Tibial nerve (tissue), 4 donors: ENCODE measurements around the gene VWC2. TPM values are rescaled to one million over a fixed set of nuclear protein-coding genes. Genes with fewer than 3 reads are reported as not detected.
"Not testable (repeated sequence)": the region's sequence is repeated elsewhere in the genome, so short reads cannot be mapped to it uniquely, and the experiment has no call there.

ENCODE experiments used
- DNase-seq, 2 donors: peaks; one replicate each; pipeline ENCODE4 v3.0.0-alpha.2; 2019; ENCODE audit warnings: low spot score in 2 of 2
- H3K27ac ChIP-seq, 4 donors: fragments of 200-600 bp; sonication (generic) in 3 of 4; one replicate each; pipeline ENCODE4 v1.5.1; 2017 to 2019; ENCODE audit warnings: mild to moderate bottlenecking in 1 of 4
- H3K27me3 ChIP-seq, 2 donors: fragments of 200-600 bp; sonication (generic) in 1 of 2; one replicate each; pipeline versions ENCODE4 v1.5.1 to v1.6.0; 2017 to 2019
- H3K36me3 ChIP-seq, 3 donors: fragments of 200-600 bp; sonication (generic); one replicate each; pipeline ENCODE4 v1.5.1; 2018 to 2019
- H3K4me1 ChIP-seq, 4 donors: fragments of 200-600 bp; sonication (generic) in 3 of 4; one replicate each; pipeline ENCODE4 v1.5.1; 2017 to 2019
- H3K4me3 ChIP-seq, 4 donors: fragments of 200-600 bp; sonication (generic) in 3 of 4; one replicate each; pipeline ENCODE4 v1.5.1; 2017 to 2019; ENCODE audit warnings: mild to moderate bottlenecking in 1 of 4, moderate library complexity in 1 of 4
- H3K9me3 ChIP-seq, 4 donors: fragments of 200-600 bp; sonication (generic) in 3 of 4; one replicate each; pipeline ENCODE4 v1.5.1; 2017 to 2019
- CTCF ChIP-seq, 5 experiments: fragments of 200-600 bp in 3 of 5; fragments of 450-650 bp in 2 of 5; sonication (generic) in 3 of 5; IDR thresholded peaks; one replicate each; pipeline ENCODE4 v1.5.1; 2016 to 2019; ENCODE audit warnings: antibody characterized with exemption in 5 of 5, mild to moderate bottlenecking in 3 of 5, moderate library complexity in 2 of 5
- EP300 ChIP-seq, 2 donors: sonication (generic); formaldehyde crosslinking; IDR thresholded peaks; one replicate each; pipeline ENCODE4 v1.6.1; 2017; ENCODE audit warnings: antibody characterized with exemption in 2 of 2, mild to moderate bottlenecking in 1 of 2
- POLR2A ChIP-seq, 2 donors: fragments of 450-650 bp; IDR thresholded peaks; one replicate each; pipeline ENCODE4 v1.6.1; 2017; ENCODE audit warnings: antibody characterized with exemption in 2 of 2, mild to moderate bottlenecking in 2 of 2, moderate library complexity in 2 of 2
- WGBS, 2 donors: methylation state at CpG; one replicate each; pipeline ENCODE4 v1.1.5; 2018; 5-methylcytosine and 5-hydroxymethylcytosine counted together
- total RNA-seq, 4 donors: library from RNA; depleted of rRNA; stranded (reverse); fragments of >200 nt; gene quantifications; one replicate each; pipeline ENCODE4 v1.1.0, GENCODE V29; 2016

VWC2 gene
- total RNA-seq, 4 donors from 2014 or later, result under 0.01 to 0.20 (median under 0.01) TPM

GRCh38 chr7:49850921-49851613, 77.6 kb downstream of the VWC2 start:
- no peak for TF ChIP-seq POLR2A (IDR thresholded peaks at IDR 0.05)
- TF ChIP-seq CTCF (IDR thresholded peaks at IDR 0.05), result no peak
- no peak for TF ChIP-seq EP300 (IDR thresholded peaks at IDR 0.05)
- Histone ChIP-seq H3K4me1 (no peaks in the 10 kb centered on the region), H3K9me3 (no peaks in the 10 kb centered on the region), H3K27me3 (no peaks in the 10 kb centered on the region), H3K27ac (no peak overlapping the region), H3K4me3 (no peak overlapping the region), H3K36me3 (no peaks in the 10 kb centered on the region)
- 72 to 87% methylated on average over 10 of the region's 10 CpGs for WGBS, 2 donors
- no peak for DNase-seq

GRCh38 chr7:49851614-49851934, 78.1 kb downstream of the VWC2 start:
- DNase-seq, H3K4me3 ChIP-seq, H3K27ac ChIP-seq, H3K27me3 ChIP-seq, H3K36me3 ChIP-seq, H3K4me1 ChIP-seq, H3K9me3 ChIP-seq: not testable (repeated sequence)
- 91 to 94% methylated on average over 9 of the region's 9 CpGs for WGBS, 2 donors

- H3K4me1 ChIP-seq, result no peaks in the 10 kb centered on the region
- no peaks in the 10 kb centered on the region for H3K27me3 ChIP-seq
- no peaks in the 10 kb centered on the region for H3K36me3 ChIP-seq
- H3K4me3 ChIP-seq, result no peak overlapping the region
- no peak for TF ChIP-seq POLR2A (IDR thresholded peaks at IDR 0.05)
- peak; percentile 47 to 61 (median 54) for TF ChIP-seq CTCF (IDR thresholded peaks at IDR 0.05)
- no peaks in the 10 kb centered on the region for H3K9me3 ChIP-seq
- 46 to 50% methylated on average over 10 to 11 of the region's 11 CpGs for WGBS, 2 donors
- no peak overlapping the region for H3K27ac ChIP-seq
- peak in 1 of 2 donors; percentile 48 for DNase-seq
Observed at GRCh38 chr7:49852619-49853462, 79.4 kb downstream of the VWC2 start.

GRCh38 chr7:49855281-49855980, 82.0 kb downstream of the VWC2 start:
- H3K4me3 ChIP-seq, result no peak overlapping the region
- 39 to 52% methylated on average over 7 of the region's 7 CpGs for WGBS, 2 donors
- H3K27ac ChIP-seq, result no peak overlapping the region

GRCh38 chr7:49860293-49860692, 86.9 kb downstream of the VWC2 start:
- Histone ChIP-seq H3K27ac (no peak overlapping the region), H3K4me3 (no peak overlapping the region), H3K27me3 (no peaks in the 10 kb centered on the region), H3K4me1 (no peaks in the 10 kb centered on the region), H3K9me3 (no peaks in the 10 kb centered on the region), H3K36me3 (no peaks in the 10 kb centered on the region)
- DNase-seq, result no peak
- 78 to 90% methylated on average over 1 of the region's 1 CpG for WGBS, 2 donors
- no peak for TF ChIP-seq POLR2A (IDR thresholded peaks at IDR 0.05)
- TF ChIP-seq CTCF (IDR thresholded peaks at IDR 0.05), result no peak
- TF ChIP-seq EP300 (IDR thresholded peaks at IDR 0.05), result no peak

More at GRCh38 chr7:49855281-49855980, 82.0 kb downstream of the VWC2 start:
- no peaks in the 10 kb centered on the region for H3K27me3 ChIP-seq
- no peak for DNase-seq
- no peaks in the 10 kb centered on the region for H3K9me3 ChIP-seq
- no peaks in the 10 kb centered on the region for H3K36me3 ChIP-seq
- H3K4me1 ChIP-seq, result no peaks in the 10 kb centered on the region
- TF ChIP-seq POLR2A (IDR thresholded peaks at IDR 0.05) (no peak), EP300 (IDR thresholded peaks at IDR 0.05) (no peak), CTCF (IDR thresholded peaks at IDR 0.05) (no peak)
